CD8-positive, alpha-beta memory T cell (primary cell): ENCODE measurements around the gene MOB3B. TPM values are rescaled to one million over a fixed set of nuclear protein-coding genes. Genes with fewer than 3 reads are reported as not detected.

Experiments
- CTCF ChIA-PET: fragments of 350-600 bp; sonication (Branson Sonifier 250); formaldehyde crosslinking; loops from one replicate; lab custom pipeline; 2021; ENCODE audit warnings: antibody characterized with exemption; lab: Charles Lee
- POLR2A ChIA-PET: fragments of 350-600 bp; sonication (Branson Sonifier 250); formaldehyde crosslinking; loops from one replicate; lab custom pipeline; 2021; ENCODE audit warnings: antibody characterized with exemption; lab: Charles Lee
- DNase-seq, 5 donors: peaks; one replicate each; pipeline versions ENCODE4 v3.0.0 to v3.0.0-alpha.2; 2020 to 2022; ENCODE audit warnings: mixed read lengths in 1 of 5
- H3K27ac ChIP-seq: one replicate; pipeline ENCODE4 v1.7.0; 2013; ENCODE audit warnings: low read depth, mild to moderate bottlenecking, low read length, moderate library complexity
- H3K27me3 ChIP-seq: 2 replicates; pipeline ENCODE4 v1.7.0; 2013; ENCODE audit warnings: low read length, mild to moderate bottlenecking; ENCODE audit not compliant: insufficient read depth, poor library complexity, severe bottlenecking
- H3K36me3 ChIP-seq: 2 replicates; pipeline ENCODE4 v1.7.0; 2013; ENCODE audit warnings: mild to moderate bottlenecking, low read length, moderate library complexity; ENCODE audit not compliant: insufficient read depth
- H3K4me1 ChIP-seq: 2 replicates; pipeline ENCODE4 v1.7.0; 2013; ENCODE audit warnings: mild to moderate bottlenecking, low read length, moderate library complexity; ENCODE audit not compliant: insufficient read depth
- H3K4me3 ChIP-seq: 2 replicates; pipeline ENCODE4 v1.7.0; 2013; ENCODE audit warnings: mild to moderate bottlenecking, low read length
- H3K9me3 ChIP-seq: 2 replicates; pipeline ENCODE4 v1.7.0; 2013; ENCODE audit warnings: mild to moderate bottlenecking, low read length
- H3K27ac Mint-ChIP-seq, 8 donors: one replicate each; pipeline ENCODE4 v1.8.0; 2020 to 2021; ENCODE audit warnings: mixed read lengths in 8 of 8, mild to moderate bottlenecking in 6 of 8, inconsistent platforms in 3 of 8, moderate library complexity in 3 of 8
- H3K27me3 Mint-ChIP-seq, 2 donors: one replicate each; pipeline ENCODE4 v1.8.0; 2020 to 2021; ENCODE audit warnings: mixed read lengths in 2 of 2, mild to moderate bottlenecking in 1 of 2, moderate library complexity in 1 of 2
- H3K36me3 Mint-ChIP-seq, 3 donors: one replicate each; pipeline ENCODE4 v1.8.0; 2020 to 2021; ENCODE audit warnings: mixed read lengths in 3 of 3, inconsistent platforms in 1 of 3, mild to moderate bottlenecking in 1 of 3
- H3K4me1 Mint-ChIP-seq, 3 donors: one replicate each; pipeline ENCODE4 v1.8.0; 2020 to 2021; ENCODE audit warnings: mixed read lengths in 3 of 3, inconsistent platforms in 1 of 3, mild to moderate bottlenecking in 1 of 3
- H3K4me3 Mint-ChIP-seq, 7 donors: one replicate each; pipeline ENCODE4 v1.8.0; 2020 to 2021; ENCODE audit warnings: mixed read lengths in 7 of 7, mild to moderate bottlenecking in 6 of 7, moderate library complexity in 4 of 7, inconsistent platforms in 2 of 7
- H3K9me3 Mint-ChIP-seq, 5 donors: one replicate each; pipeline ENCODE4 v1.8.0; 2020 to 2022; ENCODE audit warnings: mixed read lengths in 5 of 5, mild to moderate bottlenecking in 3 of 5, moderate library complexity in 2 of 5, inconsistent platforms in 1 of 5
- polyA plus RNA-seq: library from polyadenylated mRNA; unstranded; fragments of 300-500 nt; fragmentation: Illumina TruSeq; gene quantifications from one replicate; pipeline ENCODE4 v1.2.3, GENCODE V29; 2021
- total RNA-seq, 2 experiments: library from RNA; stranded (reverse); gene quantifications; one replicate each; pipeline ENCODE4 v1.2.3, GENCODE V29; 2021

Gene MOB3B
- total and polyA plus RNA-seq, 3 experiments from 2014 or later = 0.07 to 0.29 (median 0.20) TPM

DNA sequence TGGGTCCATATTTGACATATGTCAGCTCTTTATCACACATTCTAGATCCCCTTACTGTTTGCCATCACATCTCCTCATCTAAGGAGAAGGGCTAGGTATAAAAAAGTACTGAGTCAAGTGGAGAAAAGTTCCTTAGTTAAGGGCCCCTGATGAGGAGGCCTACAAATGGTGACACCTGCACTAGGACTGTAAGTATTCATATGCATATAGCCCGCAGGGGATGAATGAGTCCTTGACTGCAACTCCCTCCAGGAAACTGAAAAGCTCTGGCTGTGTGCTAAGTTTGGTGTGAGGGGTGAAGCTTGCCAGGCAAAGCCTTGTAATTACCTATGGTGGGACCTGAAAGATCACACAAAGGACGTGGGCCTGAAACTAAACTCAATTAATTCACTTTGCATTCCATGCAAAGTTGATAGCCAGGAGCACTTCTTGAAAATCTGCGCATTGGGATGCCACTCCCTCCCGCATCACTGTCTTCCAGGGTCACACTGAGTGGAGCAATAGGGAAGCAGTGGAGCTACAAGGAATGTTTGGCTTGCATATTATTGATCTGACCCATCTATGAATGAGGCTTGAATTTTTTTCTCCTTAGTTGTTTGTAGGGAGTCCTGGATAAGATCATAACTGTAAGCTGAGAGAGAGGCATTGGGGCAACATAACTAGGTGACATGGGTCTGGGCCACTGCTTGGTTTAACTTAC lies 220.8 kb downstream of the MOB3B start:
- CTCF ChIA-PET = no interaction called here
- no peak overlapping the region for H3K4me3 Mint-ChIP-seq
- Histone ChIP-seq H3K27me3 (no peaks in the 10 kb centered on the region), H3K27ac (no peak overlapping the region), H3K36me3 (no peaks in the 10 kb centered on the region), H3K4me1 (no peaks in the 10 kb centered on the region), H3K4me3 (no peak overlapping the region), H3K9me3 (no peaks in the 10 kb centered on the region)
- no peaks in the 10 kb centered on the region for H3K9me3 Mint-ChIP-seq
- H3K4me1 Mint-ChIP-seq = no peaks in the 10 kb centered on the region
- POLR2A ChIA-PET = no interaction called here
- H3K27me3 Mint-ChIP-seq = peaks cover 4 to 7% of the 10 kb centered on the region in 2 donors
- H3K27ac Mint-ChIP-seq = no peak overlapping the region
- no peak for DNase-seq
- no peaks in the 10 kb centered on the region for H3K36me3 Mint-ChIP-seq

DNA sequence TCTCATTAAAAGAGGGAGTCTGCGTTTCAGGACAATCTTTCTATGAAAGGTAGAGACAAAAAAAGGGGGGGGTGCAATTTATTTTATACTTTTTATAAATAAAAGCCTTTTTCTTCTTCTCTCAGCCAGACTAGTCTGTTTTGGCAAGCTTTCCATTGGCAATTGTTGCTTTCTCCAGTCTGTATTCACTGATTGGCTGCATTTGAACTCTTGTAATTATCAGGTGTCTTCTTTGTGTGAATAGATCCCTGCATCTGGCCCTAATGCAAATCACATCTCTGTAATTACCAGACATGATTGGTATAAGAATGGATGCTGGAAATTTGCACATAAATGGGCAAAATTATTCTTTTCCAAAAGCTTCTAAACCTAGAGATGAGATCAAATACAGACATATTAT lies 225.1 kb downstream of the MOB3B start:
- H3K36me3 ChIP-seq = no peaks in the 10 kb centered on the region
- H3K4me3 ChIP-seq = no peak overlapping the region
- no peak overlapping the region for H3K4me3 Mint-ChIP-seq
- ChIA-PET POLR2A (no interaction called here), CTCF (interaction anchor here (1.0 kb wide), 1 partner anchor 28 kb away, joined by 3 read pairs; no protein-coding TSS in a partner anchor)
- H3K4me1 Mint-ChIP-seq = no peaks in the 10 kb centered on the region
- no peak overlapping the region for H3K27ac Mint-ChIP-seq
- H3K9me3 ChIP-seq = no peaks in the 10 kb centered on the region
- no peak for DNase-seq
- H3K27me3 Mint-ChIP-seq = peaks cover 5 to 16% of the 10 kb centered on the region in 2 donors
- no peaks in the 10 kb centered on the region for H3K4me1 ChIP-seq
- no peaks in the 10 kb centered on the region for H3K27me3 ChIP-seq
- H3K27ac ChIP-seq = no peak overlapping the region
- no peaks in the 10 kb centered on the region for H3K36me3 Mint-ChIP-seq
- no peaks in the 10 kb centered on the region for H3K9me3 Mint-ChIP-seq

DNA sequence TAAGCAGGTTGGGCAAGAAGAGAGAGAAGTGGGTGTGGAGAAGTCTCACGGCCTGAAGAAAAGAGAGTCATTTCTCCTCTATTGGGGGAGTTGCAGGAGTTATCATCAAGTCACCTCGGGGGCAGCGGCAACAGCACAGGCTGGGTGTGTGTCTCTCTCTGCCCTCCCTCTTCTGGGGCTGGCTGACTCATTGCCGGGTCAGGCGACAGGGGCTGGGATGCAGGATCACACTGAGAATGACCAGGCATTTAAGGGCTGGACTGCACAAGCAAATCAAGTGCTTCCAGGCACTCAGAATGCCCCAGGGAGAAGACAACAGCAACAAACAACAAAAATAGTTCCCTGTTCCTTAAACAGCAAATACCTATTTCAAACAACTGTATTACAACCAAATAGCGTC lies 226.4 kb downstream of the MOB3B start:
- no peaks in the 10 kb centered on the region for H3K9me3 Mint-ChIP-seq
- H3K27me3 ChIP-seq = no peaks in the 10 kb centered on the region
- H3K27ac ChIP-seq = no peak overlapping the region
- no peaks in the 10 kb centered on the region for H3K36me3 ChIP-seq
- H3K9me3 ChIP-seq = no peaks in the 10 kb centered on the region
- H3K4me3 Mint-ChIP-seq = no peak overlapping the region
- ChIA-PET CTCF (no interaction called here), POLR2A (no interaction called here)
- H3K36me3 Mint-ChIP-seq = no peaks in the 10 kb centered on the region
- H3K27me3 Mint-ChIP-seq = peaks cover 4 to 16% of the 10 kb centered on the region in 2 donors
- no peak overlapping the region for H3K4me3 ChIP-seq
- no peaks in the 10 kb centered on the region for H3K4me1 ChIP-seq
- no peaks in the 10 kb centered on the region for H3K4me1 Mint-ChIP-seq
- H3K27ac Mint-ChIP-seq = no peak overlapping the region
- DNase-seq = no peak

DNA sequence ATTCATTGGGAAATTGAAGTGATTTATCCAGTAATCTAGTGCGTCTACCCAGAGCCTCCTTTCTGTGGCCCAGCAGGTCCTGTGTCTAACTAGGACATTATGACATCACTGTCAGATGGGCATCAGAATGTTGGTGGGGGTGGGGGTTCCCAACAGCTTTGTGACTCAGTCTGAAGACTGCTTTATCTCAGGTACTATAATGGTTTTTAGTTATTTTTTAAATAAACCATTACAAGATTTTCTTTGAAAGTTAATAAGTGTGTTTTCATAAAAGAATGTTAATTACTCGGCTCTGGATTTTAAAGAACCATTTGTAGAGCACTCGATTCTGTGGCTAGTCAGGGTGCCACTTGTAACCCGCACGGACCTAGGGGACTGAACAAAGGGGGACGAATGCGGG lies 232.6 kb downstream of the MOB3B start, which contains the start of gene EQTN:
Gene EQTN (minus strand): TSS at position 101 of the 400 bp plus-strand sequence. CDS start 95 bp downstream, at position 6.
- Histone ChIP-seq H3K9me3 (no peaks in the 10 kb centered on the region), H3K27ac (no peak within 1 kb of the TSS), H3K4me1 (no peaks in the 10 kb centered on the region), H3K4me3 (no peak within 1 kb of the TSS), H3K36me3 (no peaks in the 10 kb centered on the region), H3K27me3 (no peaks in the 10 kb centered on the region)
- no peak within 1 kb of the TSS for H3K27ac Mint-ChIP-seq
- no peak for DNase-seq
- peaks cover 1 to 8% of the 10 kb centered on the region in 2 donors for H3K27me3 Mint-ChIP-seq
- H3K9me3 Mint-ChIP-seq = peaks cover 0 to 2% (median 0%) of the 10 kb centered on the region in 5 donors
- CTCF ChIA-PET = no interaction called here
- H3K4me1 Mint-ChIP-seq = no peaks in the 10 kb centered on the region
- POLR2A ChIA-PET = no interaction called here
- no peaks in the 10 kb centered on the region for H3K36me3 Mint-ChIP-seq
- H3K4me3 Mint-ChIP-seq = peak within 1 kb of the TSS in 1 of 7 donors; percentile 38

DNA sequence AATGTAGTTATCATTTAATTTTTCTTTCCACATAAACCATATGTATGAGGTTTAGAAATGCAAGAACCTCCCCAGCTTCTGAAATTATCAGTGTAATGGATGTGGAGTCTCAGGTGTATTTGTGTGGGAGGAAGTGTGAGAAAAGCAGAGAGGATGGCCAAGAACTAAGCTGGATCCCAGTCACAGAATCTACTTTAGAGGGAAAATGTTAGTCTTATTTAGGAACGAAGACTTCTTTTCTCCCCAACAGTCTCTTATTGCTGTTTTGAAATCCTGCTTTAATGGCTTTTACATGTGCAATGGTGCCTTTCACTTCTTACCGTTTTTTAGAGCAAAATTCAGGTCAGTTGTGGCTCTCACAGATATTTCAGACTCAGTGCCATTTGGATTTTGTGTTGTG lies 235.6 kb downstream of the MOB3B start:
- DNase-seq = no peak
- H3K27ac ChIP-seq = no peak overlapping the region
- no peaks in the 10 kb centered on the region for H3K9me3 ChIP-seq
- Mint-ChIP-seq H3K36me3 (no peaks in the 10 kb centered on the region), H3K4me3 (no peak overlapping the region), H3K4me1 (no peaks in the 10 kb centered on the region), H3K9me3 (peaks cover 0 to 2% (median 0%) of the 10 kb centered on the region in 5 donors), H3K27me3 (peaks cover 2 to 10% of the 10 kb centered on the region in 2 donors), H3K27ac (peak overlapping the region in 1 of 8 donors; percentile 66)
- H3K4me1 ChIP-seq = no peaks in the 10 kb centered on the region
- no peaks in the 10 kb centered on the region for H3K36me3 ChIP-seq
- no peak overlapping the region for H3K4me3 ChIP-seq
- ChIA-PET CTCF (interaction anchor here (0.9 kb wide), 1 partner anchor 17 kb away, joined by 3 read pairs; no protein-coding TSS in a partner anchor), POLR2A (no interaction called here)
- no peaks in the 10 kb centered on the region for H3K27me3 ChIP-seq

DNA sequence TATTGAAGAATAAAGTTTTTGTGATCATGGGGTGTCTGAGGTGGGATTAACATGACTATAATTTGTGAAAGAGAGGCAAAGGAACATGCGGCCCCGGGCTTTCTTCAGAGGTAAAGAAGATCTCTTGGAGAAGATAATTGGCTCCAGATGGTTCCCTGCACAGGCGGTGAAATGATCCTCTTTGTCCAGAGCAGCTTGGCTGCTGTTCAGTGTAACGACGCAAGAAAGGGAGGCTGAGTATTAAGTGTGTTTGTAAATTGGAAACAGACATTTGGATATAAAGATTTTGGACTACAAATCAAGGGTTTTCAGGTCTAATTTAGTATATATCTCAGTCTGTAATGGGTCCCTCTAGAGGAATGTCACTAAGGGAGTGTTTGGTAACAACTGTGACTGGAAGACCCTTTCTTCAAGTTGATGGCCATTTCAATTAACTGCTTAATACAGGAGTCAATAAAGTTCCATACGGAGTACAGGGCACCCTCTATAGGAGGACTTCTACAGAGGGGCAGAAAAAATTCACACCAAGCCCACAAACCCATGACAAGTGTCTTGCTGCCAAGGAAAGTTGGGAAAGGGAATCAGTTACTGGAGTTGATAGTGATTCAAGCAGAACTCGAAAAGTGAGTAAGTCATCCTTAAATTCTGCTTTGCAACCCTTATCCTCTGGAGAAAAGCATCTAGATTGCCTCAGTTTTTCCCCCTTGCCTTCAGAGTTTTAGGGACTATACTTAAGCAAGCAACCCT lies 236.8 kb downstream of the MOB3B start:
- peaks cover 0 to 2% (median 0%) of the 10 kb centered on the region in 5 donors for H3K9me3 Mint-ChIP-seq
- Histone ChIP-seq H3K36me3 (no peaks in the 10 kb centered on the region), H3K9me3 (no peaks in the 10 kb centered on the region), H3K27me3 (no peaks in the 10 kb centered on the region), H3K4me1 (no peaks in the 10 kb centered on the region), H3K4me3 (no peak overlapping the region), H3K27ac (no peak overlapping the region)
- DNase-seq = no peak
- CTCF ChIA-PET = no interaction called here
- no peaks in the 10 kb centered on the region for H3K4me1 Mint-ChIP-seq
- H3K27me3 Mint-ChIP-seq = peaks cover 2 to 10% of the 10 kb centered on the region in 2 donors
- no peak overlapping the region for H3K4me3 Mint-ChIP-seq
- H3K36me3 Mint-ChIP-seq = no peaks in the 10 kb centered on the region
- POLR2A ChIA-PET = no interaction called here
- H3K27ac Mint-ChIP-seq = no peak overlapping the region

DNA sequence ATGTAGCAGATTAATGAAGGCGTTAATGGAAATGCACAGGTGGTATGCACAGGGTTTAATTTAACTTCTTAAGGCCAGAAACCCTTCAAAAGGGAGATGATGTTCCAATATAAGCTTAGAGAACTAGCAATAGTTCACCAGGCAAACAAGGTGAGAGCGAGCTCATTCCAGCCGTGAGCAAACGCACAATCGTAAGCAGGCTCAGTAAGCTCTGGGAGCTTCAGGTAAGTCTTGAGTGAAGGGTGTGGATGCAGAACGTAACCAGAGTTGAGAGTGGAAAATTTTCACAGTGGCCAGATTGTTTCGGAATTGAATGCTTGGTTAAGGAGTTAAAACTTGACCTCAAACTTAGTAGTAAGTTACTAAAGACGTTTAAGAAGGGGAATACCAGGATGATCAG lies 238.3 kb downstream of the MOB3B start:
- ChIA-PET CTCF (no interaction called here), POLR2A (no interaction called here)
- no peak overlapping the region for H3K27ac Mint-ChIP-seq
- no peaks in the 10 kb centered on the region for H3K36me3 Mint-ChIP-seq
- H3K4me3 ChIP-seq = no peak overlapping the region
- H3K4me1 Mint-ChIP-seq = no peaks in the 10 kb centered on the region
- H3K9me3 Mint-ChIP-seq = peaks cover 0 to 2% (median 0%) of the 10 kb centered on the region in 5 donors
- no peaks in the 10 kb centered on the region for H3K9me3 ChIP-seq
- no peaks in the 10 kb centered on the region for H3K4me1 ChIP-seq
- no peaks in the 10 kb centered on the region for H3K27me3 ChIP-seq
- H3K27ac ChIP-seq = no peak overlapping the region
- H3K36me3 ChIP-seq = no peaks in the 10 kb centered on the region
- DNase-seq = no peak
- no peak overlapping the region for H3K4me3 Mint-ChIP-seq
- H3K27me3 Mint-ChIP-seq = peaks cover 4 to 18% of the 10 kb centered on the region in 2 donors

DNA sequence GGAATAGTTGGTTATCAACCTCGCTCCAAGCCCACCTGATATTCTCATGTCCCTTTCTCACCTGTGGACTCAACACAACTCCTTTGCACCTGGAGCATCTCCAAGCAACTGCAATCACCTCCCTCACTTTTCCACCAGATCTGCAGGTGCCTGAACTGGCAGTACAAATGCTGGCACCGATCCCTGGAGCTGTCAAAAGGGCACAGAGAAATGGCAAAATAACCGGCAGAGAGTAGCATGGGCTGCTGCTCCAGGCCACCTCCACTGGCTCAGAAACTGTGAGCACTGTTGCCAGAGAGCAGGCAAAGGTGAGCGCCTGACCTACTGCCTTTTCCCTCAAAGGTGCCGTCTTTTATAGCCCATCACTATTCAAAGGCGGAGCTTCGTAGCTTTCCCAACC lies 247.3 kb downstream of the MOB3B start:
- no peak overlapping the region for H3K27ac ChIP-seq
- H3K4me1 ChIP-seq = no peaks in the 10 kb centered on the region
- H3K4me3 Mint-ChIP-seq = no peak overlapping the region
- ChIA-PET POLR2A (no interaction called here), CTCF (no interaction called here)
- H3K36me3 ChIP-seq = no peaks in the 10 kb centered on the region
- H3K4me3 ChIP-seq = no peak overlapping the region
- H3K27me3 Mint-ChIP-seq = peaks cover 2 to 7% of the 10 kb centered on the region in 2 donors
- no peaks in the 10 kb centered on the region for H3K27me3 ChIP-seq
- no peak for DNase-seq
- H3K9me3 Mint-ChIP-seq = no peaks in the 10 kb centered on the region
- H3K27ac Mint-ChIP-seq = no peak overlapping the region
- no peaks in the 10 kb centered on the region for H3K4me1 Mint-ChIP-seq
- H3K9me3 ChIP-seq = no peaks in the 10 kb centered on the region
- no peaks in the 10 kb centered on the region for H3K36me3 Mint-ChIP-seq
